HG03064 (cell line): ENCODE measurements around the gene CCDC134.

ENCODE experiments used
- ATAC-seq: cut with Tn5 transposase; IDR thresholded peaks from one replicate; pipeline ENCODE4 v1.9.1; 2021; ENCODE audit warnings: low read depth; ENCODE audit not compliant: unreplicated experiment

CCDC134 gene

DNA sequence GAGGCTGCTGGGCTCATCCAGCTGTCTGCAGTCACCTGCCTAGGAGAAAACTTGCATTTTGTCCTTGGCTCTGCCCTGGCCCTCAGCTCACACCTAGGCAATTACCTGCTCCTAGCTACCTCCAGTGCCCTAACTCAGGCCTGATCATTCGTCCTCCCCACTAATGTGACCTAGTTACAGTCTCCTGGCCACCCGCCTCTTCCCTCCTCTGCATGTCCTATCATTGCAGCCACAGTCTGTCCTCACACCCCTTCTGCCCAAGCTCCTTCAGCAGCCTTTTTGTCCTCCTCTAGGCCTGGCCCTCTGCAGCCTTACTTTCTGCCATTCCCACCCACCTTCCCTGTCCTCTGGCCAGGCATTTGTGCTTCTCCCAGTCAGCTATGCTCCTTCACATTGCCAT lies 17.7 kb upstream of the CCDC134 start:
- ATAC-seq: no peak

DNA sequence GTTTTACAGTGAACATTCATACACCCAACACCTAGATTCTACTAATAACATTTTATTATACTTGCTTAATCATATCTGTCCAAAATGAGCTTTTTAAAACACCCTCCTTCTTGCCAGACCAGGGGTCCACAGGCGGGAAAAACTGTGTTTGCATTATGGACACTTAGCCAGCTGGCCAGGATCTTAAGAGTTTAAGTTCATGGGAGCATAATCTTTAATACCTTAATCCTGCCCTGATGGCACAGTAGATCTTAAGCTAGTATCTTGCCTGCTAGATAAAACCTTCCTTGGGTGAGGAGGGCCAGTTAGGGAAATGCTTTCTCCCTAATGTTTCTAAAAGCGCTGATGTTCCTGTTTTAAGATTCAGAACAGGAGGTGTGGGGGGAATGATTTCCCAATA lies 13.1 kb upstream of the CCDC134 start:
- ATAC-seq: no peak

DNA sequence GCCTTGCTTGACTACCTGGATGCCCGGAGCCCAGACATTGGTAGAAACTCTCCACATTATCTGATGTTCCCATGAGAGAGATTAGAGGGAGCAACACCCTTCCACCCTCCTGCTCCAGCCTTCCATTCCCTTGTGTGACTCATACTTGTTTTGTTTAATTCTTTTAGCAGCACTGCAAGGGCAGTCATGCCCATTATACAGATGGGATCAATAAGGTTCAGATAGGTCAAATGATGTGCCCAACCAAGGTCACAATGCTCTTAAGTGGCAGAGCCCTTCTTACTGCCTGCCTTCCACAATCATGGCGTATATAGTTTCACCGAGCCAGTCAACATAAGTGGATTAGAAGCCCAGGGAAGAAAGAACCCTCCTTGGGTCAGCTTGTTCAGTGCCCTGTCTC lies 6.6 kb upstream of the CCDC134 start:
- no peak for ATAC-seq

DNA sequence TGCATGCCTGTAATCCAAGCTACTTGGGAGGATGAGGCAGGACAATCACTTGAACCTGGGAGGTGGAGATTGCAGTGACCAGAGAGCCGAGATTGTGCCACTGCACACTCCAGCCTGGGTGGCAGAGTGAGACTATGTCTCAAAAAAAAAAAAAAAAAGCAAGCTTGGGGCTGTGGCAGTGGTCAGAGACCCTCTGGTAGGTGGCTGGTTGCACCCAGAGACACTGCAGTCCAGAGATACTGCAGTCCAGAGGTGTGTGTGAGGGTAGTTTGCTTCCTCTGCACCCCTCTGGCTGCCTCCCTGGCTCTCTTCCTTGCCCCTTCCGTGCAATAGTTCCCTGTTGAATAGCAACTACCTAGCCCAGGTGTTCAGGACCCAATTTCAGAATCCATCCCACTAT lies 1.7 kb upstream of the CCDC134 start:
- no peak for ATAC-seq

DNA sequence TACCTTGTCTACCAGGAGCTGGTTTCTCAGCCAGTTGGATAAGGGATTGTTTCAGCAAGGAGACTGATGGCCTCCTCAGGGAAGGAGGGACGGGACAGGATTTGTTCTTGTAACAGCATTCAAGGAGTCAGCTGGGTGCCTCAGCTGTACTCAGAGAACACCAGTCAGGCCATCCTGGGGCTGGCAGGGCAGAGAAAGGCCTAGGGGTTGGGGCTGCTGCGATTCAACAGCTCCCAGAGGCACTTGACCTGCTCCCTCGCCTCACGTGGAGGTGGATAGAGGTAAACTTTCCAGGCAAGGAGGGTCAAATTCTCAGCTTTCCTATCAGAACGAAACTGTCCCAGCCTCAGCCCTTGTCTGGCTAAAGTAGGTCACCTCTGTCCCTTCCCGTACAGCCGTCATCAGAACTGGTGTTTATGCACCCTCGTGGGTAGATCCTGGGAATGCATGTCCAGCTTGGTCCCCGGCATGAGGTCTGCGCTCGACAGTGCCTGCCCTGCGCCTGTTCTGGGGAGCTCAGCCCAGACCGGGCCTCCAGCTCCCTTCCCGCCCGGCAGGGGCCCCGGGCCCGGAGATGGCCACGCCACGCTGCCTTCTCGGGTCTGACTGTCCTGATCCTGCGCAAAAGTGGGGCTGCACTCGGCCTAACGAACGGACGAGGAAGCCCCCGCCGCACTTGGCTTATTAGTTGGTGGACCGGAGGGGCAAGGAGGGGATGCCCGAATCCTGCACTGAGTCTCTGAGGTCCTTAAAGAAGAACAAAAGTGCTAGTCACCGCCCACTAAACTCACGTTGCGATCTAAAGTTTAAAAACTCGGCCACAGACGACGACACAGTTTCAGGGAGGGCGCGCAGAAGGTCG lies 762 bp upstream of the CCDC134 start:
- no peak for ATAC-seq

DNA sequence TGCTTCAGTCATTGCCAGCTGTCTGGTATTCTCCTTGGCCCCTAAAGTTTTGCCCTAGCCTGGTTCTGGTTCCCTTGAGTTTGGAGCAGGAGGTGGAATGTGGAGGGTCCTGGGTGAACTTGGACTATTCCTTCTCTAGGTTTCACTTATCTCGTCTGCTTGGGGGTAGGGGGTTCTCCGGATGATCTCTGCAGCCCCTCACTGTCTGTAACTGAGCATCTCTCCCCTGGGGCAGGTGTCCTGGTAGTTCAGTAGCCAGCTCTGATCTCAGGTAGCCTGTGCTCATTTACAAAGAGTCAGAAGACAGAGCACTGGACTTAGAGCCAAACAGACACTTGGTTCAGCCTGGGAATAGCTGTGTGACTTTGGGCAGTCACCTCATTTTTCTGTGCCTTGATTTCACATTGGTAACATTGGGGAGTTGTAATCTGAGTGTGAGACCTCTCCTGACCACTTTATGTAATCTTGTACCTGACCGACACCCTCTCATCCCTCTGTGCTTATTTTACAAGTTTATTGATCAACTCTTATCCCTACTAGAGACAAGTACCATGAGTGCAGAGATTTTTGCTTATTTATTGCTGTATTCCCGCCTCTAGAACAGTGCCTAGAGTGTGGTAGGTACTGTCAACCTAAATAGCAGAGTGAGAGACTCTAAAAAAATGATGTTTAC lies 804 bp downstream of the CCDC134 start:
- ATAC-seq: no peak

DNA sequence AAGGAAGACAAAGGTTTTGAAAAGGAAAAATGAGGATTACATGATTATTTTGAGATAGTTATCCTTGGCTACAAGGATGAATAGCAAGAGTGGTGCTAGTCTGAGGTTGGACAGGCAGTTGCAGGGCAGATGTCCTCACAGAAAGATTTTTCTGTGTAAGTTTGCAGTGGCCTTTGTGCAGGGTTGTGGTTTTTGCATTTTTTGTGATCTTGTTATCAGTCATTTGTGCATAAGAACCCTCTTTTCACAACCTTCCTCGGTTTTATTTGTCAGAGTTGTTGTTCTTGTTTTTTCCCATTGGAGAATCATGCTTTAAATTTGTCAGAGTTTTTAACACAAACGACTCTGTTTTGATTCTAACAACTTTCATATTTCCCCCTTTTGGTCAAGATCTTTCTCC lies 1.4 kb downstream of the CCDC134 start:
- no peak for ATAC-seq

DNA sequence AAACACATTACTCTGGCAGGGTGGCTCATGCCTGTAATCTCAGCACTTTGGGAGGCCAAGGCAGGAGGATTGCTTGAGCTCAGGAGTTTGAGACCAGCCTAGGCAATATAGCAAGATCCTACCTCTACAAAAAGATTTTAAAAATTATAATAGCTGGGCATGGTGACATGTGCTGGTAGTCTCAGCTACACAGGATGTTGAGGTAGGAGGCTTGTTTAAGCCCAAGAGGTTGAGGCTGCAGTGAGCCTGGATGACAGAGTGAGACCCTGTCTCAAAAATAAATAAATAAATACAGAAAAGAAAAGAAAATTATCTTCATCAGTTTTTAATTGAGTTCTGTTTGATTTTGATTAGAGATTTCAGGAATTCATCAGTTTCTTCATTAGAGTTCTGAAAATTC lies 5.2 kb downstream of the CCDC134 start:
- no peak for ATAC-seq

DNA sequence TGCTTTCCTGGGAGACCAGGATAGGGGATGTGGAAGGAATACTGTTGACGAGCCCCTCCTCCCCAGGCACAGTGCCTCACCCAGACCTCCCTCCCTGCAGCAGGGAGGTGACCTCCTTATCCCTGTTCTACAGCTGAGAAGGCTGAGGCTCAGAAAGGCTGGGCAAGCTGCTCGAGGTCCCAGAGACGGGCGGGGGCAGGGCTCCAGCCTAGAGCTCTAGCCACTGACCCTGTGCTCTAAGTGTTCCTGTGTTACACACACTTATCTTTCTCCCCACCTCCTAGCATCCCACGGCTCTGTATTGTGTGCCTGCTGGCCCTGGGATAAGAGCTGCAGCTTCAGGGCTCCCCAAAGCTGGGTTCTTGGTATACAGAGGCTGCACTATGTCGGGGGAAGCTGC lies 7.9 kb downstream of the CCDC134 start:
- ATAC-seq: no peak

DNA sequence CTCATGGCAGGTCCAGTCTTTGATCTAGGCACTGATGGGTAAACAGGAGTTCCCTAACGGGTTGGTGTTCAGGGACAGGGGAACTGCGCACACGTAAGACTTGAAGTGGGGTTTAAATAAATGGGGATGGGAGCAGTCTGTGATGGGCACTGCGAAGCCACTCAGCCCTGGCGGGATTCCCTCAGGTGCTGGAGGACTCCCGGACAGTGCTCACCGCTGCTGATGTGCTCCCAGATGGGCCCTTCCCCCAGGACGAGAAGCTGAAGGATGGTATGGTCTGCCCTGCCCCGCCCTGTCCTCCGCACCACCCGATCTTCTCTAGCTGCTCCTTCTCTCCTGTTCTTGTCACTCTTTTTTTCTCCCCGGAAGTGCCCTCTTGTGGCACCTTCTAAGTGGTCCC lies 9.5 kb downstream of the CCDC134 start:
- ATAC-seq: no peak

DNA sequence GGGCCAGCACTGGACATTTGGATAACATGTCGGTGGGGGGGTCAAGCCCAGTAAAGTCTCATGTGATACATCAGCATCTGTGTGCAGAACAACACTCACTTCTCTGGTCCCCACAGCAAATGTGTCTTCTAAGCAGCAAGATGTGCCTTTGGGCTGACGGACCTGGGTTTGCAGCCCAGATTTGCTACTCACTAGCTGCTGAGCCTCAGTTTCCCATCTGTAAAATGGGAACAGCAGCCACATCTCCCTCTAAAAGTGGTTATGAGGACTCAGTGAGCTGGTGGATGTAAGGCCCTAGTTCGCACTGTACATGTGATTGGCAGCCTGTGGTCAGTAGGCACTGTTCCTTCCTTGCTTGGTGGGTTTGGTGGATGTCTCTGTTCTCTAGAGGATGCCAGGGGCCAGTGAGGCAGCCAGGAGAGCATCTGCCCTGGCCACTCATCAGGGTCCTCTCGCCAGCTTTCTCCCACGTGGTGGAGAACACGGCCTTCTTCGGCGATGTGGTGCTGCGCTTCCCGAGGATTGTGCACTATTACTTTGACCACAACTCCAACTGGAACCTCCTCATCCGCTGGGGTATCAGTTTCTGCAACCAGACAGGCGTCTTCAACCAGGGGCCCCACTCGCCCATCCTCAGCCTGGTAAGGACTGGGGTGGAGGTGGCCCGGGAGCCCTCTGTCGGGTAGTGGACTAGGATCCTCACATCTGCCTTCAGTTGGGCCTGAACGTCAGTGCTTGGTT lies 12.5 kb downstream of the CCDC134 start:
- ATAC-seq: no peak

DNA sequence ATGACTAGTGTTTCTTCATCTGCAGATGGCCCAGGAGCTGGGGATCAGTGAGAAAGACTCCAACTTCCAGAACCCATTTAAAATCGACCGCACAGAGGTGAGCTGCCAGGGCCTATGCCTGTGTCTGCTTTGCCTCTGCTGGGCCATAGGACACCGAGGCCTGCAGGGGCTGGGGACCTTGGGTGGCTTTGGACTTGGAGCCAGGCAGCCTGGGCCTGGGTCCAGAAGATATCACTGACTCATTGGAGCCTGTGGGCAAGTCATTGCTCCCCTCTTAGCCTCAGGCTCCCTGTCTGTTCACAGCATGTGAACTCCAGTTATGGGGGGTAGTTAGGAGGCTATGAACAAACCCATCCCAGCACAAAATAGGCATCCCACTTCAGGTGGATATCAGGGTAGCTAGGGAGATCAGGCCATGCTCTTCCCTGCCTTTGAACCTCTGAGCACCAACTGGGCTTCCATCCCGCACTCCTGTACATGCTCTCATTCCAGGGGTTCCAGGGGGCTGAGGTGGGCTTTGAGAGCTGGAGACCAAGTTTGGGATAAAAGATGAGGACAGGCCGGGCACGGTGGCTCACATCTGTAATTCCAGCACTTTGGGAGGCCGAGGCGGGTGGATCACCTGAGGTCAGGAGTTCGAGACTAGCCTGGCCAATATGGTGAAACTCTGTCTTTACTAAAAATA lies 13.4 kb downstream of the CCDC134 start:
- ATAC-seq: no peak

DNA sequence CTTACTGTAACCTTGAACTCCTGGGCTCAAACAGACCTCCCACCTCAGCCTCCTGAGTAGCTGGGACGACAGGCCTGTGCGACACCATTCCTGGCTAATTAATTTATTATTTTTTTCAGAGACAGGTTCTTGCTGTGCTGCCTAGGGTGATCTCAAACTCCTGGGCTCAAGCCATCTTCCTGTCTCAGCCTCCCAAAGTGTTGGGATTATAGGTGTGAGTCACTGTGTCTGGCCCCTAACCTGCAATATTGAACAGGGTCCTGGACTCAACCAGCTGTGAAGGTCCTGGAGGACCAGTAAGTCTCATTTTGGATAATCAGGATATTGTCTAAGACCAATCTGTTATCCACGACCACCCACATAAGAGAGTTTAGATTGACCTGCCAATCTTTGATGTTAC lies 15.2 kb downstream of the CCDC134 start:
- ATAC-seq: no peak

DNA sequence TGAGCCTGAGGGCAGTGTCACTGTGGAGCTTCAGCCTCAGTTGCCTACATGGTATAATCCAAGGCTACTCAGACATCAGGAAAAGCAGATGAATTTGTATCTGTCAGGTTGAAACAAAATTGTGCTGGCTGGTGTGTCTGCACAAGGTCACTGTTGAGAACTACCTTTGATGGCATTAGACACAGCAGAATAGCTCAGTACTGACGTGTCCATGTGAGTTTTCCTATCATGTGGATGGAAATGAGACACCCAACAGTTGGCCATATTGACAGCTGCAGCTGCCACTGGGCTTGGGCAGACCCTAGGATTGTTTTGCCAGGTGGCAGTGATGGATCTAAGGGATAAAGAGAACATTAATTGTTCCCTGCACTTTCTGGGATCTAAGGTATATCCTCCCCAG lies 15.8 kb downstream of the CCDC134 start:
- ATAC-seq: no peak

DNA sequence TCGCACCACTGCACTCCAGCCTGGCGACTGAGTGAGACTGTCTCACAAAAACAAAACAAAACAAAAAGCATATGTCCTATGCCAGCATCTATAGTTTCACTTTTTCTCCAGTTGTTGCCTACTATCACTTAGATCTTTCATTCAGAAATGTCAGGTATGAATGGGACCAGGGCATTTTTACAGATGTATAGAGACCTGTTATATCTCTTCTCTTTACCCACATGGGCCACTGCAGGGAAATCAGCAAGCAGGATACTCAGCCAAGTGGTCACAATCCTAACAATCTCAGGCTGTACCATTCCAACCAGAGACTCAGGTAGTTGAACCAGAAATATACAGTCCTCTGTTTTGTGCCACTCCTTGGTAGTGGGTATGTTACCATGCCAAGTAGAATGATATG lies 16.4 kb downstream of the CCDC134 start:
- no peak for ATAC-seq

DNA sequence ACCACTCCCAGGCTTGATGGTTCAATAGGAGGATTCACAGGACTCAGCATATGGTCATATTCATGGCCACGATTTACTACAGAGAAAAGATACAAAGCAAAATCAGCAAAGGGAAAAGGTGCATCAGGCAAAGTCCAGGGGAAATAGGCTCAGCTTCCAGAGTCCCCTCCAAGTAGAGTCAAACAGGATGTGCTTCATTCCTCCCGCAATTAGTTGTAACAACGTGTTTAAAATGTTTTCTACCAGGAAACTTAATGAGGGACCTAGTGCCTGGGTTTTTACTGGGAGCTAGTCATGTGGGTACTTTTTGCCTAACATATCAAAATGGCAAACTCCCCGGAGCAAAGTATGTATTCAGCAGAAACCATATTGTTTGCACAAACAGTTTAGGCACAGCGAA lies 17.5 kb downstream of the CCDC134 start:
- ATAC-seq: no peak

DNA sequence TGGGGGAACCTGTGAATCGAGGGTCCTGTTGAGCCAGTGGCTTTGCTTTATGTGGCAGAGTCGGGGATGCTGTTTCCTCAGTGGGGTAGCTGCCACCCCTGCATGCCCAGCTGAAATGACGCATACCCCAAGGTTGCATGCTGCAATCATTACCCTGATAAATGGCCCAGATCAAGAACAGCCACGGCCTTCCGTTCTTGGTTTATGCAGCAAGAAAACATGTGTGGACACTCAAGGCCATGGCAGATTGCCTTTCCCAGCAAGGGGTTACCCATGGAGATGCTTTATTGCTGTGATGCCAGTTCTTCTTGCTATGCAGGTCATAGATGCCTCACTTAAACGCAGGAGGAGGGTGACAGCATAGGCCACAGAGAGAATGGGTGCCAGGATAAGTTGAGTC lies 18.1 kb downstream of the CCDC134 start:
- no peak for ATAC-seq

DNA sequence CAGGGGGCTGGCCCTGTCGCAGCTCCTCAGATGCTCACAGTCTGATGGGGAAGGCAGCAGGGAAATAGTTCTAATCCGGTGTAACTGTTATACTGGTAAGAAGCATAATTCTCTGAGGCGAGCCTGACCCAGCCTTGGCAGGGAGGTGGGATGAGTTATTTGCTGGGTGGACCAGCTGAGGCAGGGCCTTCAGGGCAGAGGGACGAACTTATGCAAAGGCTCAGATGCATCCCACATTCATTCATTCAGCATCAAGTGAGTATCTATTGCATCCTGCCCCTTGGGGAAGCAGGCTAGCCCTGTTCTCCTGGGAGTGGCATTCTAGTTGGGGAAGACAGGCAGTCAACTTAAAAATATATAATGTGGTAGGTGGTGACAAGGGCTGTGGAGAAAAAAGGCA lies 18.8 kb downstream of the CCDC134 start:
- no peak for ATAC-seq

DNA sequence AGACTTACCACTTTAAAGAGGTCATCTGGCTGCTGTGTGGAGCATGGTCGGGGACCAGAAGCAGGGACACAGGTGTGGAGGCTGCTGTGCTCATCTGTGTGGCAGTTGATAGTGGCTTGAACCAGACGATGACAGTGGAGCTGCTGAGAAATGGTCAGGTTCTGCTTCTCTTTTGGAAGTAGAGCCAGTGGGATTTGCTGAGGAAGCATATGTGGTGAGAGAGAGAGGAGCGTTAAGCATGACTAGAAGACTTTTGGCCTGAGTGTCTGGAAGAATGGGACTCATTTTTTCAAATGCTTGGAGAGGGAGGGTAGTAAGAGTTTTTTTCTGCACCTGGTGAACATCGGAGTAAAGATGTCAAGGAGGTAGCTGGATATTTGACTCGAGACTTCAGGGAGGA lies 20.0 kb downstream of the CCDC134 start:
- ATAC-seq: no peak

DNA sequence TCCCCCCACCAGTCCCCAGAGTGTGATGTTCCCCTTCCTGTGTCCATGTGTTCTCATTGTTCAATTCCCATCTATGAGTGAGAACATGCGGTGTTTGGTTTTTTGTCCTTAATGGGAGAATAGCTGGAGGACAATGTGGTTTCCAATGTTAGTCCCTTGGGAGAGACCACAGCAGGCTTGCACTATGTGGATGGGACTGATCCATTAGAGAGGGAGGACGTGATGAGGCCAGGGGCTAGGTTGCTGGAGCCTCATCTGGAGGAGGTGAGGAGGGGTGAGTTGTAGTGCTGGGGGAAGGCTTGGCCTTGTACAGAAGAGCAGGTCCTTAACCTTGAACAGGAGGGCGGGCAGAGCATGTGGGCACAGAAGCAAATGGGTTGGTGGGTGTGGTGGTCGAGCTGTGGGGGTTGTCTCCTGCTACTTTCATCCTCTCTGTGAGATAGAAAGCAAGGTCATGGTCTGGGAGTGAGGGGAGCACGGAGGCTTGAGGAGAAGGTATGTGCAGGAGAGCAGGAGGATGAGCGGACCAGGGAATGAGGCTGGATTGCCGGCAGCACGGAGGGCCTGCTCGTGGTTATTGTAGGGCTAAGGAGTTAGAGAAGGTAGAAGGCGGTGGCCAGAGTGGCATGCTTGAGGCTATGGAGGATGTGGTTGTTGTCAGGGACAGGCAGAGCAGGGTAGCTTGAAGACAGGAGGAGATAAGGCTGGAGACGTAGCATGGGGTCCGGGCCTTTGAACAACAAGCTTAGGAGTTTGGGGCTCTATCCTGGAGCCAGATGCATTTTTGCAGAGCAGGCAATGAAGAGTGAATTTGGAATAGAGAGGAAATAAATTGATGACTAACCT lies 21.2 kb downstream of the CCDC134 start:
- no peak for ATAC-seq
